PFSK-1 (cell line): Measurements from ENCODE around the gene TTBK1.
A peak's percentile ranks its signal among the peaks of the same experiment; 100 is the strongest.

Source experiments
- FOXP2 ChIP-seq: optimal IDR thresholded peaks from 2 replicates; pipeline ENCODE3; 2011; ENCODE audit warnings: borderline replicate concordance, control low read depth, inconsistent platforms; ENCODE audit not compliant: insufficient read depth; ENCODE audit errors: extremely low read length, extremely low read depth
- POLR2AphosphoS5 ChIP-seq: IDR thresholded peaks from 2 replicates; pipeline ENCODE4 v1.6.1; 2012; ENCODE audit warnings: low read depth, mild to moderate bottlenecking, control low read depth, low read length, moderate library complexity
- SIN3A ChIP-seq: IDR thresholded peaks from 2 replicates; pipeline ENCODE4 v1.6.1; 2012; ENCODE audit warnings: mild to moderate bottlenecking, low read length, moderate library complexity, borderline replicate concordance; ENCODE audit not compliant: insufficient read depth
- TAF1 ChIP-seq: IDR thresholded peaks from 2 replicates; pipeline ENCODE4 v1.6.1; 2012; ENCODE audit warnings: low read length, control low read depth, borderline replicate concordance; ENCODE audit not compliant: insufficient read depth
- TF ChIP-seq, protein P1 (sequence below), 2 experiments: IDR thresholded peaks; 2 replicates each; pipeline versions ENCODE4 v1.6.1 to v1.8.0; 2011 to 2012; ENCODE audit warnings: low read depth in 2 of 2, low read length in 2 of 2, control low read depth in 1 of 2, inconsistent platforms in 1 of 2, mild to moderate bottlenecking in 1 of 2, moderate library complexity in 1 of 2; ENCODE audit not compliant: insufficient read depth in 1 of 2

TTBK1 gene

DNA sequence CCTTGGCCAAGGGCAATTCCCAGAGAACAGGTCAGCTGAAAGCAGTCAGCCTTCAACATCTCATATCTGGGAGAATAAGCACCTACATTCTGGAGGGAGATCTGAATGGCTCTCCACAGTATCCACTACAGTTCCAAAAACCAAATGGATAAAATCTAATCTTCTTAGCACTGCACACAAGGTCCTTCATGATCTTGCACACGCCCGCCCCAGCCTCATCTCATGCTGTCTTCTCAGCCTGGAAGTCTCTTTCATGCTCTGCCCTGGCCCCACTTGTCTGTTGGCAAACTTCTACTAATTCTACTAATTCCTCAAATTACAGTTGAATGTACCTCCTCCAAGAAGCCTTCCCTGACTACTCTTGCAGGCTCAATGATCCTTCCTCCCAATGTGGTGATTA, 1.8 kb upstream of the TTBK1 start:
- no peak for TF ChIP-seq POLR2AphosphoS5
- TF ChIP-seq SIN3A = no peak
- no peak for TF ChIP-seq TAF1
- TF ChIP-seq, protein P1, sequence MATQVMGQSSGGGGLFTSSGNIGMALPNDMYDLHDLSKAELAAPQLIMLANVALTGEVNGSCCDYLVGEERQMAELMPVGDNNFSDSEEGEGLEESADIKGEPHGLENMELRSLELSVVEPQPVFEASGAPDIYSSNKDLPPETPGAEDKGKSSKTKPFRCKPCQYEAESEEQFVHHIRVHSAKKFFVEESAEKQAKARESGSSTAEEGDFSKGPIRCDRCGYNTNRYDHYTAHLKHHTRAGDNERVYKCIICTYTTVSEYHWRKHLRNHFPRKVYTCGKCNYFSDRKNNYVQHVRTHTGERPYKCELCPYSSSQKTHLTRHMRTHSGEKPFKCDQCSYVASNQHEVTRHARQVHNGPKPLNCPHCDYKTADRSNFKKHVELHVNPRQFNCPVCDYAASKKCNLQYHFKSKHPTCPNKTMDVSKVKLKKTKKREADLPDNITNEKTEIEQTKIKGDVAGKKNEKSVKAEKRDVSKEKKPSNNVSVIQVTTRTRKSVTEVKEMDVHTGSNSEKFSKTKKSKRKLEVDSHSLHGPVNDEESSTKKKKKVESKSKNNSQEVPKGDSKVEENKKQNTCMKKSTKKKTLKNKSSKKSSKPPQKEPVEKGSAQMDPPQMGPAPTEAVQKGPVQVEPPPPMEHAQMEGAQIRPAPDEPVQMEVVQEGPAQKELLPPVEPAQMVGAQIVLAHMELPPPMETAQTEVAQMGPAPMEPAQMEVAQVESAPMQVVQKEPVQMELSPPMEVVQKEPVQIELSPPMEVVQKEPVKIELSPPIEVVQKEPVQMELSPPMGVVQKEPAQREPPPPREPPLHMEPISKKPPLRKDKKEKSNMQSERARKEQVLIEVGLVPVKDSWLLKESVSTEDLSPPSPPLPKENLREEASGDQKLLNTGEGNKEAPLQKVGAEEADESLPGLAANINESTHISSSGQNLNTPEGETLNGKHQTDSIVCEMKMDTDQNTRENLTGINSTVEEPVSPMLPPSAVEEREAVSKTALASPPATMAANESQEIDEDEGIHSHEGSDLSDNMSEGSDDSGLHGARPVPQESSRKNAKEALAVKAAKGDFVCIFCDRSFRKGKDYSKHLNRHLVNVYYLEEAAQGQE (IDR thresholded peaks at IDR 0.05; ENCODE audit: insufficient read depth in 1 of 2, low read depth in 2 of 2, low read length in 2 of 2) = no peak

DNA sequence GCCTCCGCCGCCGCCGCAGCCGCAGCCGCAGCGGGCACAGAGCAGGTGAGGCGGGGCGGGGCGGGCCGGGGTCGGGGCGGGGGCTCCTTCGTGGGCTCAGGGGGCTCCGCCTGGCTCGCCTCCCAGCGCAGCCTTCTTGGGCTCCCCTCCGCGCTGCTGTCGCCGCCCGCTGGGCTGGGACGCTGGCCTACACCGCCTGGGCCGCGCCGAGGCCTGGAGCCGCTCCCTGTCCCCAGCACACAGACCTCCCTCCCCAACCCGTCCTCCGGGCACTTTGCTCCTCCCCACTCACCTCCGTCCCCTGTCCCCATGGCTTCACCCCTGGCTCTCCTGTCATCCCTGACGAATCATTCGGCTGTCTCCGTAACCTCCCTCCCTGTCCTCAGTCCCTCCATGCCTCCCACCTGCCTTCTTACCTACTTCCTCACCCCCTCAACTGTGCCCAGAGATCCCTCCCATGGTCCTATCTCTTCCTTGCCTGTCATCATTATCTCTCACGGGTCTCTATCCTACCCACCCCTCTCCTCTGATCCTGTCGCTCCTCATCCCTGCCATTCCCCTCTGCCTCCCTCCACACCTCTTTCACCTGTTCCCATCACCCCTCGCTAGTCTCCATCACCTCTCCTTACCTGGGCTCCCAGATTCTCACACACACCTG, 512 bp downstream of the TTBK1 start:
- TF ChIP-seq, protein P1 (IDR thresholded peaks at IDR 0.05; ENCODE audit: insufficient read depth in 1 of 2, low read depth in 2 of 2, low read length in 2 of 2) = no peak
- no peak for TF ChIP-seq POLR2AphosphoS5
- no peak for TF ChIP-seq FOXP2
- TF ChIP-seq TAF1 = no peak

DNA sequence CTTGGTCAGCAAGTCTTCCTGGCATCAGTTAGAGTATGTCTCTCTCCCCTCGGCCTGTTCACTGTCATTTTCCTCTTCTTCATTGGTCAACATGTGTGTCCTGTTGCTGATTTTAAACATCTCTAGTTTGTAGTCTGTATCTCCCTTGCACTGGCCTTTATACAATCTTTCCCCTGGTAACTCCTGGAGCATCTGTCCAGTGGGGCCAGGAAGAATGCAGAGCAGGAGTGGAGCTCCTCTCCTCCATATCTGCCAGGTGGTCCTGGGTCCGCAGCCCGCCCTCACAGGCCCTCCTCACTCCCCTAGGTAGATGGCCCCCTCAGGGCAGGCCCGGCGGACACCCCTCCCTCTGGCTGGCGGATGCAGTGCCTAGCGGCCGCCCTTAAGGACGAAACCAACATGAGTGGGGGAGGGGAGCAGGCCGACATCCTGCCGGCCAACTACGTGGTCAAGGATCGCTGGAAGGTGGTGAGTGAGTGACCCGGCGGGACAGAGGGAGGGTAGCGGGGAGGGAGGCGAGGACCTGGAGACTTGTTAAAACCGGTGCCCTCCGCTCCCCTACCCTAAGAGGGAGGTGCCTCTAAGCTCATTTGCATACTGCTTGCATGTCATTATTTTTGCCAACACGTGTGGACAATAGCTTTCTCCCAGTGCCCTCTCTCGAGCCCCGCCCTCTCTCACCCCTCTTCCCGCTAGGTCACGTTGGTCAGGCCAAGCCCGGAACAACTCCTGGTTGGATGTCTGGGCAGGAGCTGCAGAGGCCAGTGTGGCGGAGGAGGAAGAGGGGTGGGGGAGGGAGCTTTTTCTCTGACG, 3.2 kb downstream of the TTBK1 start:
- TF ChIP-seq TAF1 (no peak), FOXP2 (no peak), SIN3A (no peak), POLR2AphosphoS5 (no peak)
- TF ChIP-seq, protein P1 (IDR thresholded peaks at IDR 0.05; ENCODE audit: insufficient read depth in 1 of 2, low read depth in 2 of 2, low read length in 2 of 2) = no peak

DNA sequence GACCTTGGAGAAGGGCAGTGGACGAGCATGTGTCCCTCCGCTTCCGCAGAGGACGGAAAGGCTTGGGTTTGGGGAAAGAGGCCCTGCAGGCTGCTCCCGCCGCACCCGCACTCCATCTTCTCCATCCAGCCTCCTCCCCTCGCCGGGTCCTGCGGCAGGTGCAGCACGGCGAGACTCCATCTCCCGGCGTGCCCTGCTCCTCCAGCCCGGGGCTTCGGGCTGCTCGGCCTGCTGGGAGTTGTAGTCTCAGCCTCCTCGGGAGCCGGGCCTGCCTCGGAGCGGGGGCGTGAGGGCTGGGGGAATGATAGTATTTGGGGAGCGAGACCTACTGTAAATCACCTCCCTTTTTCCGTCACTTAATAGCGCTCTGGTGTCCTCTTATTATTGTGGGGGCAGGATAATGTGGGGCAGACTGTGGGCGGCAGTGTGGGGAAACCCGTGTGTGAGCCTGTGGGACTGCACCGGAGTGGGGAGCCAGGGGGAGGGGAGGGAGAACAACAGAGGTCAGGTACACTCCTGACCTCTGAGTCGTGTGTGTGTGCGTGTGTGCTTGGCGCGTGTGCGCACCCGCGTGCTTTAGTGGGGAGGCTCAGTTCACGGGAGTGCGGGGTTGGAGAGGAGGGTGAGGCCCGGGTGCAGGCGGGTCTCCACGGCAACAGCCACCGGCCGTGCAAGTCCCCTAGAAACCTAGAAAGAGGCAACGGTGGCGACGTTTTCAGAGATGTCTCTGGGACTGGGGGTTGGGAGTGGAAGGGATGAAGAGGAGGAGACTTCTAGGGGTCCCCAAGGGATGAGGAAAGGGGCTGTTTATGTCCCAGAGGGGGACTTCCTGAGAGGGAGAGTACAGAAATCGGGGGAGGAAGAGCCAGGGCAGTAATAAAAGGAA, 4.1 kb downstream of the TTBK1 start:
- TF ChIP-seq SIN3A (no peak), FOXP2 (peak; percentile 63)

DNA sequence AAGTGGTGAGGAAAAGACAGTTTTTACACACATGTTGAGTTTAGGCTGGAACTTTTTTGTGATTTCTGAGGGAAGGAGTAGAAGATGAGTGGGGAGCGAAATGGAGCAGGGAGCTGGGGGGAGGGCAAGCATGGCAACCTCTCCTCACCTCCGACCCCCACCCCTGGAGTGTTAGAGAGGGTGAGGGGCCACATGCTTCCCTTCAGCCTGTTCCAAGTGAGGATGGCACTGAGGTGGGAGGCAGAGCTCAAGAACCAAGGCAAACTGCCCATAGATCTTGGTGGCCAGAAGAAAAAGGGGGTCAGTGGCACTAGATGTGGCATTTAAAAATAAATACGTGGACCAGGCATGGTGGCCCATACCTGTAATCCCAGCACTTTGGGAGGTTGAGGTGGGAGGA, 4.8 kb downstream of the TTBK1 start:
- TF ChIP-seq FOXP2 = no peak
- TF ChIP-seq POLR2AphosphoS5 = no peak
- TF ChIP-seq, protein P1 (IDR thresholded peaks at IDR 0.05; ENCODE audit: insufficient read depth in 1 of 2, low read depth in 2 of 2, low read length in 2 of 2) = no peak
- no peak for TF ChIP-seq TAF1
- TF ChIP-seq SIN3A = no peak
